GM12878 (cell line): ENCODE data around the gene IL17RB.

ENCODE experiments used
- CTCF ChIP-seq, 3 experiments: IDR thresholded peaks in 2 of 3; conservative IDR thresholded peaks in 1 of 3; 2 replicates each; pipeline ENCODE4 v1.5.1; 2011; ENCODE audit warnings: low read depth in 3 of 3, low read length in 3 of 3, mild to moderate bottlenecking in 3 of 3, control low read depth in 2 of 3, moderate library complexity in 2 of 3, inconsistent platforms in 1 of 3, mixed read lengths in 1 of 3; ENCODE audit not compliant: control insufficient read depth in 2 of 3, insufficient read depth in 1 of 3; ENCODE audit errors: extremely low read depth in 1 of 3
- FOXK2 ChIP-seq: fragments of 450-650 bp; IDR thresholded peaks from 2 replicates; pipeline ENCODE4 v1.6.1; 2017; ENCODE audit warnings: mild to moderate bottlenecking, moderate library complexity
- POLR2AphosphoS5 ChIP-seq: IDR thresholded peaks from 2 replicates; pipeline ENCODE4 v1.6.1; 2011; ENCODE audit warnings: mild to moderate bottlenecking, low read length, inconsistent platforms

GRCh38 chr3:53813229-53813628 is 33.1 kb upstream of the IL17RB start:
- TF ChIP-seq CTCF (IDR thresholded peaks at IDR 0.05 in 2 of 3, conservative IDR thresholded peaks at IDR 0.05 in 1 of 3; ENCODE audit: control insufficient read depth in 2 of 3, extremely low read depth in 1 of 3, insufficient read depth in 1 of 3, low read depth in 3 of 3, low read length in 3 of 3) (no peak), POLR2AphosphoS5 (no peak), FOXK2 (no peak)
